ENCODE results near the gene EMX1.

Gene EMX1

DNA sequence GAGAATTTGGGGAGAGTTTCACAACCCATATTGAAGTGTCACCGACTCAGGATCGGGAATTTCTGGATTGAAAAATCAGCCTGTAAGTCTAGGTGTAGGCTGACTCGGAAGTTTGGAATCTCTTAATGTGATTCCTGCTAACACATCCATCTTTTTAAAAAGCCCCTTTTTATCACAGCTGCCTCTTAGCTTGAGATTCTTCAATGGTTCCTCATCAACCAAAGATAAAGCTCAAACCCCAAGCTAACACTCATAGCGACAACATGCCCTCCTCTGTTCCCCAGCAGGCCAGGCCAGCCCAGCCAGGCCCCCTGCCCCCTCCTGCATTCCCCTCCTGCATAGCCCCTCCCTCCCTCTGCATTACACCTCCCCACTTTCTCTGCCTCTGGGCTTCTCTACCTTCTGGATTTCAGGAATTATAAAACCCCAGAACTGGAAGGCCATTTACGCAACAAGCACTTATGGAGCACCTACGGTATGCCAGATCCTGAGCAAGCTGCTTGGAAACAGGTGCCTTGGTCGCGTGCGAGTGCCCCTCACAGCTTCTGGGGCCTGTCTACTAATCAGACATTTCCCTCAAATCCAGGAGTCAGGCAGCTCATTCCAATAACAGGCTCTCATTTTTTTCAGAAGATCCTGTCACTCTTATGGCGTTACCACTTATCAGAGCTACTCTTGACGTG is 63.4 kb downstream of the EMX1 start:
- no peak for DNase-seq (ENCODE audit: low read depth in 2 of 2)

DNA sequence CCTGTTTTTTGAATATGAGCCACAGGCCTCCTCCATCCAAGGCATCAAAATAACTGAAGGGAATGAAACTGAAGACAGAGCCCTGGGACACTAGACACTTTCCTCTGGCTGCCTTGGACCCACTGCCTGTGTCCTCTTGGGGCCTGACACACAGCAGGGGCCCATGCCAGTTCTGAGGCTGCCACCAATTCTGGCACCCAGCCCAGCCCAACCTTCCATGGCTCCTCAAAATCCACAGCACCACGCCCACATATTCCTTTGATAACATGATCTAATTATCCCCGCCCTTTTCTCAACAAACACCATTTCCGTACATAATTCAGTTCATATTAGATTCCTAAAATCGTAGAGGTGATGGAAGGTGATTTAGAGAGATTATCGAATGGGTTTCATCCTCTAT is 64.2 kb downstream of the EMX1 start:
- DNase-seq (ENCODE audit: low read depth in 2 of 2) = no peak

DNA sequence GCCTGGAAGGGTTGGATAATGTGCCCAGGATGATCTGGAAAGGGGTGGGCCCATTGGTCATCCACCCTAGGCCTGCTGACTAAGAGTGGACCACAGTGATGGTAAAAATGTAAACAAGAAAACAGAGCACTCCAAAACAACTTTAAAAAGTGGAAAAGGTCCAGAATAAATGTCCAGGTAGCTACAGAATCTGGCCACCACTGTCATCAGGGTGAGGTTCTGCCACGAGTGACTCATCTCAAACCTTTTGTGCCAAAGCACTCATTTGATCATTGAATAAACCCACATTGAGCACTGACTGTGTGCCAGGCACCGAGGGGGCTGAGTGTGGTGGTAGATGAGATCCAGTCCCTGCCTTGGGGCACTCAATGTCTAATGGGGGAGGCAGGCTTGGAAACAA is 64.9 kb downstream of the EMX1 start:
- no peak for DNase-seq (ENCODE audit: low read depth in 2 of 2)

DNA sequence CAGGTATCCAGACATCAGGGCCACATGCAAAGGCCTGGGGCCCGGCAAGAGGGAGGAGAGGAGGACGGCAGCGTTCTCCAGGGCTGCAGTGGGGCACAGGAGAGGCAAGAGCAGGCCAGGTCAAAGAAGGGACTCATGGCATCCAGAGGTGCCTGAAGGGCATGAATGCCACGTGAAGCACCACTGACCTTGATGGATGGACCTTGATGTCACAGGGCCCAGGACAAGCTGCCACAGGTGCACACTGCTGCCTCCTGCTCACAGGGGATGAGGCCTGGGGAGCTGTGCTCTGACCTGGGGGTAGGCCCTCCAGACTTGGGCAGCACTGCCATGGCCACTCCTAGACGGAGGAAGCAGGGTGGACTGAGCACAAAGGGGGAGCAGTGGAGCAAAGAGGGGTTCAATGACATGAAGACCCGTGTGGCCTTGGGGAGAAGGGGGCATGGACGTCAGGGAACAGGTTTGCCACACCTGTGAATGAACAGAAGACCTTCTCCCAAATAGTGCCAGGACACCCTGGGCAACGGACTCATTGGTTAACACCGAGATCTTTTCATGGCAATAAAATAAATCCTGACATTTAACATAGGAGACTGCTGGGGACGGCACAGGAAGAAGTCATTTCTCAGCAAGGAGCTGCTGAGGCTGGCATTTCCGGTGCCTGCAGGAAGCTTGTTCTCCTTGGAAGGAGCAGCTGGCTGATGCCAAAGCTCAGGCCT is 65.6 kb downstream of the EMX1 start:
- DNase-seq (ENCODE audit: low read depth in 2 of 2) = no peak

DNA sequence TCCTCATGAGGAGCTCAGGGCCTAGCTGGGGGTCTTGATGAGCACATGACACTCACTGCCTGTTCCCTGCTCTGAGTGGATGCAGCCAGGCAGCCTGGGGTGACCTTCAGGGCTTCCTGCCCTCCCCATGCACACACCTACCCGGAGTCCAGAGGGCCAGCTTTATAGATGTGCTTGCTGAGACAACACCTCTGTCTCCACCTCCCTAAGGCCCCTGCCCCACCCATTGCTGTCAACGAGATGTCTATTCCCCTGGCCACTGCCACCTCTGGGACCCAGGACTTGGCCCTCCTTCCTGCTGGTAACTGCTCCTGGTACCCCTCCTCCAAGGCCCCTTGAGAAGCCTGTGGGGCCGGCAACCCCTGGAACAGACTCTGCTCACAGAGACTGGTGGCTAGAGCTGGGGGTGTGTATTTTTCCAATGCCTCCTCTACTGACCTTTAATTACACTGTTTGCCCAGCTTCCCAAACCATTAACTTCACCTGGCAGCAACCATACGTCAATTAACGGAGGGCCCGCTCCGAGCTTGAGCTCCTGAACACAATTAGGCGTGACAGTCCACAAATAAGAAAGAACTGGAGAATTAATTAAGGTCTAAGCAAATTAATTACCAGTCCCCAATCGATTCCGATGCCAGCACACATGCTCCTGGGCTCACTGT is 66.3 kb downstream of the EMX1 start:
- DNase-seq (ENCODE audit: low read depth in 2 of 2) = no peak

DNA sequence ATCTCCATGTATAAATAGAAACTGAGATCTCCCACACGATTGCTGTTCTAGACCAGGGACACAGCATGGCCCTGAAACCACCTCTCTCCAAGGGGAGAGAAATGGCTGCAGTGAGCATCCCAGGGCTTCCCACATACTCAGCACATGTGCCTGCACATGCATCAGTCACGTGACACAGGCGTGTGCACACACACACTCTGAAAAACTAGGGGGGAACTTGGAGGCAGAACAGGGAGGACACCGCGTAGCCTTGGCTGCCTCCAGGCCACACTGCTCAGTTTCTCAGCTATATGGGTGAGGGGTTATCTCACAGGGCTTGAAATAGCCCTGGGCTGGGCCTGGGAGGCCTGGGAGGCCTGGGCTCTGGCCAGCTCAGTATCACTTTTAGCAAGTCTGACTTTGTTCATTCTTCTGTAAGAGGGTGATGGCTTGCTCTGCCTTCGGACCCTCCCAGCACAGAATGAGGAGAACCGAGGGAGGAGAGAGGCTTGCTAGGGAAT is 66.9 kb downstream of the EMX1 start:
- DNase-seq (ENCODE audit: low read depth in 2 of 2) = no peak

Measured in activated CD8-positive, alpha-beta memory T cell treated with anti-CD3 and anti-CD28 coated beads for 4 hours (primary cell).